ENCODE data around the gene MAST4.

DNA sequence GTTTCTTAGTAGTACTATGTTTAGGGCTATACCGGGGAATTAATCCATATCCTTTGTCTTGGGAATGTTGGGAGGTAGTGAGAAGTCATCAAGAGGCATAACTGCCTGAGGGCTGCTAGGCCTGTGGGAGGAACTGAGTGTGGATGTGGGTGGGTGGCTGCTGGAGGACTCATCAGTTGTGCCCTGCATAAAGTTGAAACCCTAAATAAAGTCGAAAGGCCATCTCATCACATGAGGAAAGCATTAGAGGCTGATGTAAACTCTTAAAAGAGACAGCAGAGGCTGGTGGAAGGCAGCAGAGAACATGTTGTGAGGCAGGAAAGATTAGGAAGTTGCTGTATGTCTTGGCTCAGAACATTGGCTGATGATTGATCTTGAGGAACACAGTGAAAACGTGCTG lies 143.8 kb downstream of the MAST4 start:
- TF ChIP-seq CTCF (conservative IDR thresholded peaks at IDR 0.05; ENCODE audit: low read depth, low read length) (no peak), MXI1 (IDR thresholded peaks at IDR 0.05; ENCODE audit: borderline replicate concordance, low read depth, low read length) (no peak), SMC3 (IDR thresholded peaks at IDR 0.05; ENCODE audit: low read depth, low read length) (no peak), POLR2A (IDR thresholded peaks at IDR 0.05; ENCODE audit: low read depth, low read length) (no peak), MAFK (IDR thresholded peaks at IDR 0.05; ENCODE audit: low read depth, low read length) (no peak), CEBPB (IDR thresholded peaks at IDR 0.05; ENCODE audit: low read depth, low read length) (no peak), RFX5 (IDR thresholded peaks at IDR 0.05; ENCODE audit: low read depth, low read length) (no peak), RAD21 (IDR thresholded peaks at IDR 0.05; ENCODE audit: low read length) (no peak), MAZ (IDR thresholded peaks at IDR 0.05; ENCODE audit: borderline replicate concordance, low read depth, low read length) (no peak), BHLHE40 (IDR thresholded peaks at IDR 0.05; ENCODE audit: low read depth, low read length) (no peak)
- TF ChIP-seq, protein P1, sequence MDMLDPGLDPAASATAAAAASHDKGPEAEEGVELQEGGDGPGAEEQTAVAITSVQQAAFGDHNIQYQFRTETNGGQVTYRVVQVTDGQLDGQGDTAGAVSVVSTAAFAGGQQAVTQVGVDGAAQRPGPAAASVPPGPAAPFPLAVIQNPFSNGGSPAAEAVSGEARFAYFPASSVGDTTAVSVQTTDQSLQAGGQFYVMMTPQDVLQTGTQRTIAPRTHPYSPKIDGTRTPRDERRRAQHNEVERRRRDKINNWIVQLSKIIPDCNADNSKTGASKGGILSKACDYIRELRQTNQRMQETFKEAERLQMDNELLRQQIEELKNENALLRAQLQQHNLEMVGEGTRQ (IDR thresholded peaks at IDR 0.05; ENCODE audit: low read depth, low read length), result no peak
- TF ChIP-seq, protein P2, sequence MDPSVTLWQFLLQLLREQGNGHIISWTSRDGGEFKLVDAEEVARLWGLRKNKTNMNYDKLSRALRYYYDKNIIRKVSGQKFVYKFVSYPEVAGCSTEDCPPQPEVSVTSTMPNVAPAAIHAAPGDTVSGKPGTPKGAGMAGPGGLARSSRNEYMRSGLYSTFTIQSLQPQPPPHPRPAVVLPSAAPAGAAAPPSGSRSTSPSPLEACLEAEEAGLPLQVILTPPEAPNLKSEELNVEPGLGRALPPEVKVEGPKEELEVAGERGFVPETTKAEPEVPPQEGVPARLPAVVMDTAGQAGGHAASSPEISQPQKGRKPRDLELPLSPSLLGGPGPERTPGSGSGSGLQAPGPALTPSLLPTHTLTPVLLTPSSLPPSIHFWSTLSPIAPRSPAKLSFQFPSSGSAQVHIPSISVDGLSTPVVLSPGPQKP (IDR thresholded peaks at IDR 0.05; ENCODE audit: borderline replicate concordance, low read depth, low read length), result no peak

All from IMR-90 (cell line).